Activated naive CD4-positive, alpha-beta T cell treated with anti-CD3 and anti-CD28 coated beads for 36 hours (primary cell): Measurements from ENCODE around the gene FAM229A. TPM values are rescaled to one million over a fixed set of nuclear protein-coding genes. Genes with fewer than 3 reads are reported as not detected.
"Not testable (repeated sequence)": the region's sequence is repeated elsewhere in the genome, so short reads cannot be mapped to it uniquely, and the experiment has no call there.

Experiments
- CTCF ChIA-PET: fragments of 350-600 bp; sonication (Branson Sonifier 250); formaldehyde crosslinking; loops from one replicate; lab custom pipeline; 2021; ENCODE audit warnings: antibody characterized with exemption; lab: Charles Lee
- DNase-seq: peaks from one replicate; pipeline ENCODE4 v3.0.0-alpha.2; 2020
- H3K27ac Mint-ChIP-seq: one replicate; pipeline ENCODE4 v1.8.0; 2021; ENCODE audit warnings: mild to moderate bottlenecking, mixed read lengths
- H3K27me3 Mint-ChIP-seq: one replicate; pipeline ENCODE4 v1.8.0; 2021; ENCODE audit warnings: low read depth, mixed read lengths
- H3K36me3 Mint-ChIP-seq: one replicate; pipeline ENCODE4 v1.8.0; 2021; ENCODE audit warnings: low read depth, mixed read lengths
- H3K4me1 Mint-ChIP-seq: one replicate; pipeline ENCODE4 v1.8.0; 2021; ENCODE audit warnings: low read depth, mixed read lengths
- H3K4me3 Mint-ChIP-seq: one replicate; pipeline ENCODE4 v1.8.0; 2021; ENCODE audit warnings: mild to moderate bottlenecking, moderate library complexity, mixed read lengths
- H3K9me3 Mint-ChIP-seq: one replicate; pipeline ENCODE4 v1.8.0; 2021; ENCODE audit warnings: mixed read lengths
- intact Hi-C: fragments of 100-400 bp; cut with micrococcal nuclease; formaldehyde crosslinking; loops from one replicate; pipeline ENCODE4 v1.15.1; 2023
- total RNA-seq, 2 experiments: library from RNA; stranded (reverse); gene quantifications; one replicate each; pipeline ENCODE4 v1.2.3, GENCODE V29; 2021

Gene FAM229A
- total RNA-seq, 2 experiments from 2014 or later = 2.1 to 3.4 TPM

DNA sequence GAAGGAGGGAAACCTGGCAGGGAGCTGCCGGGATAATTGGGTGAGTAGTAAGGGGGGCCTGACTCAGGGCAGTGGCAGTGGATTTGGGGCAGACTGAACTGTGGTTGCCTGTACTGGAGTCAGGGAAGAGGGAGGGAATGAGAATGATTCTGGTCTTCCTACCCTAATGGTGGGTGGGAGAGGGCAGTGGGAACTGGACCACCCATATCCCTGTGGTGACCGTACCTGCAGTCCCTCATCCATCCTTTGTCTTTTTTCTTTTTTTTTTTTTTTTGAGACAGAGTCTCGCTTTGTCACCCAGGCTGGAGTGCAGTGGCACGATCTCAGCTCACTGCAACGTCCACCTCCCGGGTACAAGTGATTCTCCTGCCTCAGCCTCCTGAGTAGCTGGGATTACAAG, 6.5 kb downstream of the FAM229A start:
- DNase-seq, H3K27ac Mint-ChIP-seq, intact Hi-C loops, H3K9me3 Mint-ChIP-seq, H3K27me3 Mint-ChIP-seq, H3K4me3 Mint-ChIP-seq, H3K36me3 Mint-ChIP-seq: not testable (repeated sequence)
- peaks cover 27% of the 10 kb centered on the region for H3K4me1 Mint-ChIP-seq
- CTCF ChIA-PET = interaction anchor here (0.7 kb wide), 1 partner anchor 427 kb away, joined by 3 read pairs; no protein-coding TSS in a partner anchor

DNA sequence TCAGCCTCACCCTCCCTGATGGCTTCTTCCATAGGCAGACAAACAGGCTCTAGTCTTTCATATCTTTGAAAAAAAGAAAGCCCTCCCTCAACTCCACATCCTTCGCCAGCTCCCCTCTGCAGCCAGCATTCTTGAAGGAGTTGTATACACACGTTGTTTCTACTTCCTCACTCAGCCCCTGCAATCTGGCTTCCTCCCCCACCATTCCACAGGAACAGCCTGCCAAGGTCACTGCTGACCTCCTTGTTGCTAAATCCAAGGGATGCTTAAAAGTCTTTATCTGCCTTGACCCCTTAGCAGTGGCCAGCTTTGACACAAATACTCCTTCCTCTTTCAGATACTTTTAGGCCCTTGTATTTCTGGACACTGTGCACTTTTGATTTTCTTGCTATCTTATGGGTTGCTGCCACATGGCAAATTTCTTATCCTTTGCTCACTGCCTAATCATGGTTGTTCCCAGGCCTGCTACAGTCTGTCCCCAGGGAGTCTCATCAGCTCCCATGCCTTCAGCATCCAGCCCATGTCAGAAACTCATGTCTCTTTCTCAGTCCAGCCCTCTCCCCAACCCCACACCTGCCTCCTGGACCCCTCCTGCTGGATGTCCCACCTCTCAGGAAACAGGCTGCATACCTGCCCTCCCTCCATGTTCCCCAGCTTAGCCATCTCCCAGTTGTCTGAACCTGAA, 8.3 kb downstream of the FAM229A start:
- CTCF ChIA-PET = no interaction called here
- Mint-ChIP-seq H3K36me3 (peaks cover 2% of the 10 kb centered on the region), H3K9me3 (peaks cover 2% of the 10 kb centered on the region), H3K27ac (peak overlapping the region; percentile 28), H3K4me3 (peak overlapping the region; percentile 4), H3K27me3 (no peaks in the 10 kb centered on the region), H3K4me1 (peaks cover 29% of the 10 kb centered on the region)
- intact Hi-C loops = loop anchor here (5.0 kb wide), 1 partner anchor 132 kb away; the partner anchor contains the start of genes EIF3I and TMEM234
- no peak for DNase-seq

DNA sequence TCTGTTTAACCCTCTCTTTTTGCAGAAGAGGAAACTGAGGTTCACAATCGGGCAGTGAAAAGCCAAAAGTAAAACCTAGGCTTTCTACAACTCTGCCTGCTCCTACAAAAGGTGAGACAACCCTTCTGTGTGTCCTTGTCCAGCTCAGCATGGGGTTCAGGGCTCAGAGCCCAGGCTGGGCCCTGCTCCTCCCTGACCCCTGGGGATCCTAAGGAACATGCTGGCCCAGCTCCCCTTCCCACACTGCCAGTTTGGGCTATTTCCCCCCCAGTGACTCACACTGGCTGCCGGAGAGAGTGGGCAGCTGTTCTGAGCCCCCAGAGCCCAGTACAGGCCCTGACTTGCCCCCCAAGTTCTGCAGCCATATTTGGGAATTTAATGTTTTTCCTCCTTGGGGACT, 8.9 kb downstream of the FAM229A start:
- Mint-ChIP-seq H3K27ac (no peak overlapping the region), H3K9me3 (peaks cover 2% of the 10 kb centered on the region), H3K36me3 (peaks cover 2% of the 10 kb centered on the region), H3K27me3 (no peaks in the 10 kb centered on the region), H3K4me1 (peaks cover 33% of the 10 kb centered on the region), H3K4me3 (peak overlapping the region; percentile 49)
- intact Hi-C loops = loop anchor here (5.0 kb wide), 1 partner anchor 131 kb away; the partner anchor contains the start of genes EIF3I and TMEM234
- no peak for DNase-seq
- CTCF ChIA-PET = interaction anchor here (1.1 to 1.3 kb wide), 2 partner anchors 73 to 105 kb away, joined by 3 to 4 read pairs; no protein-coding TSS in a partner anchor

DNA sequence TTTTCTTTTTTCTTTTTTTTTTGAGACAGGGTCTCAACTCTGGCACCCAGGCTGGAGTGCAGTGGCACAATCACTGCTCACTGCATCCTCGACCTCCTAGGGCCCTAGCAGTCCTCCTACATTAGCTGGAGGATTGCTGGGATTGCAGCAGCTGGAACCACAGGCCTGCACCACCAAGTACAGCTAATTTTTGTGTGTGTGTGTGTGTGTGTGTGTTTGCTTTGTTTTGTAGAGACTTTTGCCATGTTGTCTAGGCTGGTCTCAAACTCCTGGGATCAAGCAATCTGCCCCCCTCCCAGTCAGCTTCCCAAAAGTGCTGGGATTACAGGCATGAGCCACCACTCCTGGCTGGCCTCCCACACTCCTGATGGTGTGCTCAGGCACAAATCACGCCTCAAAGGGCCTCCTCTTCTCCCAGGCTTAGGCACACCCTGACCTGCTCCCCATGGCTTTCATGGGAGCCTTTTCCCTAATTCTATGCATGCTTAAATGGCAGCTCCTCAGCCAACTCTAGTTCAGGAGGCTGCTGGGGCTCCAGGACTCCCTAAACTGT, 9.4 kb downstream of the FAM229A start:
- H3K4me1 Mint-ChIP-seq = peaks cover 31% of the 10 kb centered on the region
- CTCF ChIA-PET = interaction anchor here (1.1 to 1.3 kb wide), 2 partner anchors 74 to 105 kb away, joined by 3 to 4 read pairs; no protein-coding TSS in a partner anchor
- H3K27ac Mint-ChIP-seq = no peak overlapping the region
- peaks cover 2% of the 10 kb centered on the region for H3K9me3 Mint-ChIP-seq
- no peaks in the 10 kb centered on the region for H3K36me3 Mint-ChIP-seq
- no peaks in the 10 kb centered on the region for H3K27me3 Mint-ChIP-seq
- no peak for DNase-seq
- H3K4me3 Mint-ChIP-seq = peak overlapping the region; percentile 49
- intact Hi-C loops = loop anchor here (5.0 kb wide), 1 partner anchor 131 kb away; the partner anchor contains the start of genes EIF3I and TMEM234

DNA sequence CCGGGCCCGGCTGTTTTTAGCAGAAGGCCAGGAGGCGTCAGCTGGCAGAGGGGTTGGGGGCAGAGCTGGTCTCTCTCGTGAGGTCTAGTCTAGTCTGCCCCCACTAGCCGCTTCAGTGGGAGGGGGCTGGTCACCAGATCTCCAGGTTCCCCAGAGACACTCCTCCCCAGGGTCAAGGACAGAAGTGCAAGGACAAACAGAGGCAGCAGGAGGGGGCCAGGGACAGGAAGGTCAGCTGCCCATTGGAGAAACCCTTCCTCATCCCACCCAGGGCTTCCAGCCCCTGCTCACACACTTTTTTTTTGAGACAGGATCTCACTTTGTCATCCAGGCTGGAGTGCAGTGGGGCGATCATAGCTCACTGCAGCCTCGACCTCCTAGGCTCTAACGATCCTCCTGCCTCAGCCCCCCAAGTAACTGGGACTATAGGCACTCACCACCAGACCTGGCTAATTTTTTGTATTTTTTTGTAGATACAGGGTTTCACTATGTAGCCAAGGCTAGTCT, 10.0 kb downstream of the FAM229A start:
- H3K27me3 Mint-ChIP-seq = no peaks in the 10 kb centered on the region
- no peak overlapping the region for H3K27ac Mint-ChIP-seq
- DNase-seq = no peak
- H3K9me3 Mint-ChIP-seq = peaks cover 2% of the 10 kb centered on the region
- intact Hi-C loops = loop anchor here (5.0 kb wide), 1 partner anchor 130 kb away; the partner anchor contains the start of genes EIF3I and TMEM234
- peak overlapping the region; percentile 83 for H3K4me3 Mint-ChIP-seq
- CTCF ChIA-PET = interaction anchor here (0.7 to 1.3 kb wide), 3 partner anchors 15 to 104 kb away, joined by 3 to 4 read pairs (median 3); no protein-coding TSS in a partner anchor
- H3K36me3 Mint-ChIP-seq = no peaks in the 10 kb centered on the region
- H3K4me1 Mint-ChIP-seq = peaks cover 31% of the 10 kb centered on the region

DNA sequence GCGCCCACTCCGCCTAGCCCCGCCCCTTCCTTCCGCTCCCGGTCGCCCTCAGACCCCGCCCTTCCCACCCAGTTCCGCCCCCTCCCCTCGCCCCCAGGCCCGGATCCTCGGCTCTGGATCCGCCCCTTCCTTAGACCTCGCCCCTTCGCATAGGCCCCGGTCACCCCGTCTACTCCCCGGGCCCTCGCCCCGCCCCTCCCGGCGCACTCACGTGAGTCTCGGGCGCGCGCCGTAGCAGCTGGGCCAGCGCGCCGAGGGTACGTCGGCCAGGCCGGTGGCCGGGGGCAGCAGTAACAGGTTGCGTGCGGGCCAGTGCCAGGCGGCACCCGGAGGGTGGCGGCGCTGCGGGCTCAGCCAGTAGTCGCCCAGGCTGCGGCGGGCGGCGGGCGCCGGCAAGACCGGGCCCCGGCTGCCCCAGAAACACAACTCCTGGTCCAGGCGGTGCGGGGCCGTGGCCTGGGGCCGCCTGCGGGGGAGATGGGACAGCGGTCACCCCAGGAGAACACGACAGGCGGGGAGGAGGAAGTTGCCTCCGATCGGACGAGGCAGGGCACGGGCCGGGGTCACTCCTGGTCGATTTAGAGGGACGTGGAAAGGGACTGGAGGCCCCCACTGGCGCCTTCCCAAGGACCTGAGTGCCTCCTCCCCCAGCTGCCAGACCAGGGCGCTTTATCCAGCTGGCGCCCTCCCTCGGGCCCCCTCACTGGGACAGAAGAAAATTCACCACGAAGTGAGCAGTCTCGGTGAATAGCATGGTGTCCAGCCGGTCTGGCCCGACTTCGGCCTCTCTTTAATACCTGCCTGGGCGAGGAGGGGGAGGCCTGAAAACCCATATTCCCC, 10.7 kb downstream of the FAM229A start:
- peak overlapping the region; percentile 76 for H3K27ac Mint-ChIP-seq

DNA sequence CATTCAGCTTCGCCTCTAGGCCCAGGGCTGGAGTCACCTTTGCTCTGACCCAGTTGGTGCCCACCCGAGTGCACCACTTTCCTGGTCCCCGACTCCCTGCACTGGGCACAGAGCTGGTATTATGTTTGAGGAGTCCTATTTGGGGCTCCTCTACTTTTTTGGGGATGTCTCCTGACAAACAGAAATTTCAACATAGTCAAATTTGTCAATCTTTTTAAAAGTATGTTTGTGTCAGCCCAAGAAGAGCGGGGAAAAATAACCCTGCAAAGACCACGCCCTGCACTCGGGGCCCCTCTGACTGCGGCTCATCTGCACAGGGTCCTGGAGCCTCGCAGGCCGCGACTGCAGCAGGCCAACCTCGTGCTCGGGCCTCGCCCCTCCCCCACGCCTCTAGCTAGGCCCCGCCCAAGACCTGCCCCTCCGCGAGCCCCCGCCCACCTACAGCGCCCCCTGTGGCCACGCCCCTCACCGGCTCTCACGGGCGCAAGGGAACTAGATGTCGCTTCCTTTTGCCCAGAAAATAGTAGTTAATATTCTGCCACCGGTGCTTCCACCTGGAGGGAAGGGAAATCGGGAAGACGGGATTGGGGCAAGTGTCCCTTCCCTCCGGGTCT, 11.4 kb downstream of the FAM229A start:
- peaks cover 2% of the 10 kb centered on the region for H3K9me3 Mint-ChIP-seq
- intact Hi-C loops = loop anchor here (1.0 to 5.0 kb wide), 4 partner anchors 12 to 278 kb away; partner anchors contain the start of genes BSDC1, EIF3I, TMEM234 and TMEM39B
- H3K4me1 Mint-ChIP-seq = peaks cover 38% of the 10 kb centered on the region
- H3K27me3 Mint-ChIP-seq = no peaks in the 10 kb centered on the region
- no peak for DNase-seq
- peak overlapping the region; percentile 76 for H3K27ac Mint-ChIP-seq
- CTCF ChIA-PET = interaction anchor here (1.7 kb wide), 2 partner anchors 15 to 20 kb away, joined by 3 to 5 read pairs; partner anchors contain the start of gene MARCKSL1
- peak overlapping the region; percentile 83 for H3K4me3 Mint-ChIP-seq
- H3K36me3 Mint-ChIP-seq = no peaks in the 10 kb centered on the region

More for the DNA sequence above, 10.7 kb downstream of the FAM229A start:
- Mint-ChIP-seq H3K4me3 (peak overlapping the region; percentile 83), H3K9me3 (peaks cover 2% of the 10 kb centered on the region), H3K4me1 (peaks cover 31% of the 10 kb centered on the region), H3K36me3 (no peaks in the 10 kb centered on the region), H3K27me3 (no peaks in the 10 kb centered on the region)
- CTCF ChIA-PET = interaction anchor here (0.7 to 1.7 kb wide), 3 partner anchors 14 to 103 kb away, joined by 3 to 5 read pairs (median 4); partner anchors contain the start of gene MARCKSL1
- intact Hi-C loops = loop anchor here (1.0 to 5.0 kb wide), 4 partner anchors 12 to 279 kb away; partner anchors contain the start of genes BSDC1, EIF3I, TMEM234 and TMEM39B
- peak; percentile 95 for DNase-seq

DNA sequence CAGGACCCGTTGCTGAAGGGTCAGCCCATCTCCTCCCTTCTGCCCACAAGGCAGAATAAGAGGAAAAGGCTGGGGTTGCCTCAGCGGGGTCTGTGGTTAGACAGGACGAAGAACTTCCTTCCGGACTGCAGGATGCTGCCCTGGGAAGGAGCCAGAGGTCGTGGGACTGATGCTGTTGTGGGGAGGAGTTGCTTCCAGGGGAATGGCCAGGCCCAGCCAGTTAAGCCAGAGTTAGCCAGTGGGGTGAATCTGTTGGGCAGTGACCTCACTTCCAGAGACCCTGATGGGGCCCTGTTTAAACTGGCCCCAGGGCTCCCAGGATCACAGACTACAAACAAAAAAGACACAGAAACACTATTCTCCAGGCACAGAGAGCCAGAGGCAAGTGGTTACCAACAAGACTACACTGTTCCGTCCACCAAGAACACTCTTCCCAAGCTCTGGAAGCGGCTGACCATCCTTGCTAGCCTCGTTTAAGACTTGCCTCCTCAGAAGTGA, 13.0 kb downstream of the FAM229A start:
- Mint-ChIP-seq H3K4me1 (peaks cover 49% of the 10 kb centered on the region), H3K27me3 (no peaks in the 10 kb centered on the region), H3K36me3 (no peaks in the 10 kb centered on the region), H3K27ac (no peak overlapping the region), H3K4me3 (no peak overlapping the region), H3K9me3 (peaks cover 2% of the 10 kb centered on the region)
- DNase-seq = no peak
- CTCF ChIA-PET = interaction anchor here (1.7 kb wide), 1 partner anchor 18 kb away, joined by 3 read pairs; no protein-coding TSS in a partner anchor
- intact Hi-C loops = no loop called here

DNA sequence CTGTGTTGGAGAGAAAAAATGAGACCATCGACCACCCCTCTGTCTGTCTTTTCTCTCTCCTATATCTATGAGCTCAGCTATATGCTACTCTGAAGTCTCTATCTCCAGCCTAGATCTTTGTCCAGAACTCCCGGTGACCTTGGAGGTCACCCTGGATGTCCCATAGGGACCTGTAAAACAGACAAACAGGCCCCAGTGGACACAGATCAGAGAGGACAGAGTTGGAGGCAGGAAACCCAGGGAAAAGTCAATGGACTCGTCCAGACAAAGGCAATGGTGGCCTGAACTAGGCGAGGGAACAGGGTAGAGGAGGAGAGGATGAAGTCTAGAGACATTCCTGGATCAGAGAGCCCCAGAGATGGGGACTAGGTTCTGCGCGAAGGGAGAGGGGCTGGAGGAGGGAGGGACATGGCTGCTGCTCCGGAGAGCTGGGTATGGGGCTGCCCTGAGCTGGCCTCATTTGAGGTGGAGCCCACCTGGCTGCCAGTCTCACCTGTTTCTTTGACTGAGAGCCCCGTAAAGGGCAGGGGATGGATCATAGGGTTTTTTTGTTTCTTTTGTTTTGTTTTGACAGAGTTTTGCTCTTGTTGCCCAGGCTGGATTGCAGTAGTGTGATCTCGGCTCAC, 15.6 kb downstream of the FAM229A start:
- Mint-ChIP-seq H3K27me3 (no peaks in the 10 kb centered on the region), H3K27ac (no peak overlapping the region), H3K9me3 (peaks cover 2% of the 10 kb centered on the region), H3K4me3 (no peak overlapping the region), H3K4me1 (peaks cover 43% of the 10 kb centered on the region), H3K36me3 (no peaks in the 10 kb centered on the region)
- CTCF ChIA-PET = interaction anchor here (0.7 kb wide), 1 partner anchor 209 kb away, joined by 4 read pairs; no protein-coding TSS in a partner anchor
- intact Hi-C loops = no loop called here
- no peak for DNase-seq

DNA sequence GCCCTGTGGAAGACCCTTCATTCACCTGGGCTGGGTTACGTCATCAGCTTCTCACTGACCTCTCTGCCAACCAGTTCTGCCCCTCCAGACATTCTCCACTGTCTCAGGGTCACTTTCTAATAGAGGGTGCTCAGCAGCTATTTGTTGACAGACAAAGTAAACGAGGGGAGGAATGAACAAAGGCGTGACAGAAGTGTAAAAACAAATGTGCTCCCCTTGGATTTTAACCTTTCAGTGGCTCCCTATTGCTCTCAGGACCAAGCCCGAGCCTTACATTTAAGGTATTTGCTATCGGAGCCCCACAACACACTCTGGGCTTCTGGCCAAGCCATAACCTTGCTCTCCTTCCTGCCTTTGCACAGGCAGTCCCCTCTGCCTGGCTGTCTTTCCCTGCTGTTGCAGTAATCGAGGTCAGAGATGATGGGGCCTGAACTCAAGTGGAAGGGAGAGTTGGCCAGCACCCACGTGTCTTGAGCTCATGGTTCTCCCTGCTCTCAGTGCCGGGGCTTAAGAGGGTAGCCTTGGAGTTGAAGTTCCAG, 16.9 kb downstream of the FAM229A start:
- Mint-ChIP-seq H3K27ac (no peak overlapping the region), H3K27me3 (no peaks in the 10 kb centered on the region), H3K4me1 (peaks cover 37% of the 10 kb centered on the region), H3K36me3 (no peaks in the 10 kb centered on the region), H3K4me3 (no peak overlapping the region), H3K9me3 (peaks cover under 1% of the 10 kb centered on the region)
- DNase-seq = peak; percentile 19
- intact Hi-C loops = no loop called here
- CTCF ChIA-PET = interaction anchor here (0.6 to 2.1 kb wide), 5 partner anchors 9 to 90 kb away, joined by 3 to 6 read pairs (median 3); partner anchors contain the start of gene MARCKSL1
